ENCODE results near the gene DDB1. TPM values are rescaled to one million over a fixed set of nuclear protein-coding genes. Genes with fewer than 3 reads are reported as not detected.
A peak's percentile ranks its signal among the peaks of the same experiment; 100 is the strongest.

The DDB1 gene
- total and polyA plus RNA-seq, 2 of the 13 experiments (the other 11 are each of a cell fraction or from before 2014, with no cell fraction given): 217 to 266 TPM

DNA sequence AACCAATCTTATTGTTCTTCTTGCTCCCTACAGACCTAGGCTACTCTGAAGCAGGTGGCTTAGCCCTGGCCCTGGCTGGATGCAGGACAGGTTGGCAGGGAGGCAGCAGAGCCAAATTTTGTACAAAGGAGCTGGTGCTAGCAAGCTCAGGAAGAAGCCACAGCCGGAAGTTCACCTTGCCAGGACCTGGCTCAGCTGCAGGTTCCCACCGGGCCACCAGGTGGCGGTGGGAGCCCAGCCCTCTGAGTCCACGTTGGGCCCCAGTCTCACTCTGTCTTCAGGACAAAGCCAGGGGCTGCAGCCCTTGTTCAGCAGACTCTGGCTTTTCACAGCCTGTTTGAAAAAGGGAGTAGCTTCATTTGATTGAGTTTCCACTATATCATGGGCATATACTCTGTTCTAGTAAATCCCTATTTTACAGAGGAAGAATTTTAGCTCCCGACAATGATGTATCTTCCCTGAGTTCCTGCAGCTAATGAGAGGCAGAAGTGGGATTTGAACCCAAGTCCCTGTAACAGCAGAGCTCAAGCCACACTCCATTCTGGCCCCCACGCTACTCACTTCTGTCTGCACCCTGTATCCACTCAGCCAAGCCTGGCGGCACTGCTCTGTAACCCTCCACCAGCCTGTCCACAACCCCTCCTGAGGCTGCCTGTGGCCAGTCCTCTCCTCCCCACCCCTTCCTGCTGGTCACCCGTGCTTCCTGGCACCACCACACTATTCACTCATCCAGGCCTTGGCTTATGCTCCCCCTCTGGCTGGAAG lies 3.4 kb upstream of the DDB1 start (continued):
- TF ChIP-seq, protein P1, sequence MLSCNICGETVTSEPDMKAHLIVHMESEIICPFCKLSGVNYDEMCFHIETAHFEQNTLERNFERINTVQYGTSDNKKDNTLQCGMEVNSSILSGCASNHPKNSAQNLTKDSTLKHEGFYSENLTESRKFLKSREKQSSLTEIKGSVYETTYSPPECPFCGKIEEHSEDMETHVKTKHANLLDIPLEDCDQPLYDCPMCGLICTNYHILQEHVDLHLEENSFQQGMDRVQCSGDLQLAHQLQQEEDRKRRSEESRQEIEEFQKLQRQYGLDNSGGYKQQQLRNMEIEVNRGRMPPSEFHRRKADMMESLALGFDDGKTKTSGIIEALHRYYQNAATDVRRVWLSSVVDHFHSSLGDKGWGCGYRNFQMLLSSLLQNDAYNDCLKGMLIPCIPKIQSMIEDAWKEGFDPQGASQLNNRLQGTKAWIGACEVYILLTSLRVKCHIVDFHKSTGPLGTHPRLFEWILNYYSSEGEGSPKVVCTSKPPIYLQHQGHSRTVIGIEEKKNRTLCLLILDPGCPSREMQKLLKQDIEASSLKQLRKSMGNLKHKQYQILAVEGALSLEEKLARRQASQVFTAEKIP (CRISPR knock-in tag; IDR thresholded peaks at IDR 0.05; ENCODE audit: borderline replicate concordance): no peak
- TF ChIP-seq, protein P2, sequence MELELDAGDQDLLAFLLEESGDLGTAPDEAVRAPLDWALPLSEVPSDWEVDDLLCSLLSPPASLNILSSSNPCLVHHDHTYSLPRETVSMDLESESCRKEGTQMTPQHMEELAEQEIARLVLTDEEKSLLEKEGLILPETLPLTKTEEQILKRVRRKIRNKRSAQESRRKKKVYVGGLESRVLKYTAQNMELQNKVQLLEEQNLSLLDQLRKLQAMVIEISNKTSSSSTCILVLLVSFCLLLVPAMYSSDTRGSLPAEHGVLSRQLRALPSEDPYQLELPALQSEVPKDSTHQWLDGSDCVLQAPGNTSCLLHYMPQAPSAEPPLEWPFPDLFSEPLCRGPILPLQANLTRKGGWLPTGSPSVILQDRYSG (CRISPR knock-in tag; IDR thresholded peaks at IDR 0.05): no peak
- TF ChIP-seq, protein P3, sequence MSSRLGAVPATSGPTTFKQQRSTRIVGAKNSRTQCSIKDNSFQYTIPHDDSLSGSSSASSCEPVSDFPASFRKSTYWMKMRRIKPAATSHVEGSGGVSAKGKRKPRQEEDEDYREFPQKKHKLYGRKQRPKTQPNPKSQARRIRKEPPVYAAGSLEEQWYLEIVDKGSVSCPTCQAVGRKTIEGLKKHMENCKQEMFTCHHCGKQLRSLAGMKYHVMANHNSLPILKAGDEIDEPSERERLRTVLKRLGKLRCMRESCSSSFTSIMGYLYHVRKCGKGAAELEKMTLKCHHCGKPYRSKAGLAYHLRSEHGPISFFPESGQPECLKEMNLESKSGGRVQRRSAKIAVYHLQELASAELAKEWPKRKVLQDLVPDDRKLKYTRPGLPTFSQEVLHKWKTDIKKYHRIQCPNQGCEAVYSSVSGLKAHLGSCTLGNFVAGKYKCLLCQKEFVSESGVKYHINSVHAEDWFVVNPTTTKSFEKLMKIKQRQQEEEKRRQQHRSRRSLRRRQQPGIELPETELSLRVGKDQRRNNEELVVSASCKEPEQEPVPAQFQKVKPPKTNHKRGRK (CRISPR knock-in tag; IDR thresholded peaks at IDR 0.05): no peak
- TF ChIP-seq SAP130 (CRISPR knock-in tag; IDR thresholded peaks at IDR 0.05; ENCODE audit: low read depth): peak; percentile 74
- TF ChIP-seq ZNF256 (CRISPR knock-in tag; conservative IDR thresholded peaks at IDR 0.05): no peak
- TF ChIP-seq XRCC5 (optimal IDR thresholded peaks at IDR 0.05; ENCODE audit: low read length): peak; percentile 93
- TF ChIP-seq AHR (CRISPR knock-in tag; IDR thresholded peaks at IDR 0.05): peak; percentile 52; the same call in 1 of the 2 replicates
- TF ChIP-seq, protein P4, sequence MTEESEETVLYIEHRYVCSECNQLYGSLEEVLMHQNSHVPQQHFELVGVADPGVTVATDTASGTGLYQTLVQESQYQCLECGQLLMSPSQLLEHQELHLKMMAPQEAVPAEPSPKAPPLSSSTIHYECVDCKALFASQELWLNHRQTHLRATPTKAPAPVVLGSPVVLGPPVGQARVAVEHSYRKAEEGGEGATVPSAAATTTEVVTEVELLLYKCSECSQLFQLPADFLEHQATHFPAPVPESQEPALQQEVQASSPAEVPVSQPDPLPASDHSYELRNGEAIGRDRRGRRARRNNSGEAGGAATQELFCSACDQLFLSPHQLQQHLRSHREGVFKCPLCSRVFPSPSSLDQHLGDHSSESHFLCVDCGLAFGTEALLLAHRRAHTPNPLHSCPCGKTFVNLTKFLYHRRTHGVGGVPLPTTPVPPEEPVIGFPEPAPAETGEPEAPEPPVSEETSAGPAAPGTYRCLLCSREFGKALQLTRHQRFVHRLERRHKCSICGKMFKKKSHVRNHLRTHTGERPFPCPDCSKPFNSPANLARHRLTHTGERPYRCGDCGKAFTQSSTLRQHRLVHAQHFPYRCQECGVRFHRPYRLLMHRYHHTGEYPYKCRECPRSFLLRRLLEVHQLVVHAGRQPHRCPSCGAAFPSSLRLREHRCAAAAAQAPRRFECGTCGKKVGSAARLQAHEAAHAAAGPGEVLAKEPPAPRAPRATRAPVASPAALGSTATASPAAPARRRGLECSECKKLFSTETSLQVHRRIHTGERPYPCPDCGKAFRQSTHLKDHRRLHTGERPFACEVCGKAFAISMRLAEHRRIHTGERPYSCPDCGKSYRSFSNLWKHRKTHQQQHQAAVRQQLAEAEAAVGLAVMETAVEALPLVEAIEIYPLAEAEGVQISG (CRISPR knock-in tag; IDR thresholded peaks at IDR 0.05): peak; percentile 88
- no peak for TF ChIP-seq ZZZ3 (CRISPR knock-in tag; IDR thresholded peaks at IDR 0.05; ENCODE audit: borderline replicate concordance)
- TF ChIP-seq KLF15 (CRISPR knock-in tag; IDR thresholded peaks at IDR 0.05; ENCODE audit: borderline replicate concordance): no peak
- no peak; the same call in 1 of the 2 replicates for TF ChIP-seq ZNF343 (CRISPR knock-in tag; IDR thresholded peaks at IDR 0.05)
- peak; percentile 79; the same call in 1 of the 2 replicates for TF ChIP-seq YEATS2 (CRISPR knock-in tag; IDR thresholded peaks at IDR 0.05; ENCODE audit: borderline replicate concordance)
- TF ChIP-seq KDM3A (CRISPR knock-in tag; IDR thresholded peaks at IDR 0.05; ENCODE audit: low read depth): 0 out of 2 replicates have a peak, but pooled peaks have one; percentile 71
- peak; percentile 48; the same call in 1 of the 2 replicates for TF ChIP-seq DMAP1 (CRISPR knock-in tag; IDR thresholded peaks at IDR 0.05)
- TF ChIP-seq ZBTB3 (CRISPR knock-in tag; IDR thresholded peaks at IDR 0.05; ENCODE audit: borderline replicate concordance, low read depth): no peak
- TF ChIP-seq, protein P5, sequence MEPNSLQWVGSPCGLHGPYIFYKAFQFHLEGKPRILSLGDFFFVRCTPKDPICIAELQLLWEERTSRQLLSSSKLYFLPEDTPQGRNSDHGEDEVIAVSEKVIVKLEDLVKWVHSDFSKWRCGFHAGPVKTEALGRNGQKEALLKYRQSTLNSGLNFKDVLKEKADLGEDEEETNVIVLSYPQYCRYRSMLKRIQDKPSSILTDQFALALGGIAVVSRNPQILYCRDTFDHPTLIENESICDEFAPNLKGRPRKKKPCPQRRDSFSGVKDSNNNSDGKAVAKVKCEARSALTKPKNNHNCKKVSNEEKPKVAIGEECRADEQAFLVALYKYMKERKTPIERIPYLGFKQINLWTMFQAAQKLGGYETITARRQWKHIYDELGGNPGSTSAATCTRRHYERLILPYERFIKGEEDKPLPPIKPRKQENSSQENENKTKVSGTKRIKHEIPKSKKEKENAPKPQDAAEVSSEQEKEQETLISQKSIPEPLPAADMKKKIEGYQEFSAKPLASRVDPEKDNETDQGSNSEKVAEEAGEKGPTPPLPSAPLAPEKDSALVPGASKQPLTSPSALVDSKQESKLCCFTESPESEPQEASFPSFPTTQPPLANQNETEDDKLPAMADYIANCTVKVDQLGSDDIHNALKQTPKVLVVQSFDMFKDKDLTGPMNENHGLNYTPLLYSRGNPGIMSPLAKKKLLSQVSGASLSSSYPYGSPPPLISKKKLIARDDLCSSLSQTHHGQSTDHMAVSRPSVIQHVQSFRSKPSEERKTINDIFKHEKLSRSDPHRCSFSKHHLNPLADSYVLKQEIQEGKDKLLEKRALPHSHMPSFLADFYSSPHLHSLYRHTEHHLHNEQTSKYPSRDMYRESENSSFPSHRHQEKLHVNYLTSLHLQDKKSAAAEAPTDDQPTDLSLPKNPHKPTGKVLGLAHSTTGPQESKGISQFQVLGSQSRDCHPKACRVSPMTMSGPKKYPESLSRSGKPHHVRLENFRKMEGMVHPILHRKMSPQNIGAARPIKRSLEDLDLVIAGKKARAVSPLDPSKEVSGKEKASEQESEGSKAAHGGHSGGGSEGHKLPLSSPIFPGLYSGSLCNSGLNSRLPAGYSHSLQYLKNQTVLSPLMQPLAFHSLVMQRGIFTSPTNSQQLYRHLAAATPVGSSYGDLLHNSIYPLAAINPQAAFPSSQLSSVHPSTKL (CRISPR knock-in tag; IDR thresholded peaks at IDR 0.05): peak; percentile 27; the same call in 1 of the 2 replicates
- TF ChIP-seq JUNB (CRISPR knock-in tag; IDR thresholded peaks at IDR 0.05; ENCODE audit: borderline replicate concordance): no peak
